Epithelial cell of esophagus (primary cell): ENCODE results near the gene HSPB7.
"Not testable (repeated sequence)": the region's sequence is repeated elsewhere in the genome, so short reads cannot be mapped to it uniquely, and the experiment has no call there.

ENCODE experiments used
- DNase-seq: peaks from one replicate; pipeline ENCODE4 v3.0.0; 2010; ENCODE audit warnings: low read depth
- H3K4me3 ChIP-seq: 2 replicates; pipeline ENCODE4 v1.5.1; 2011; ENCODE audit warnings: mild to moderate bottlenecking, low read length, control low read depth
- CTCF ChIP-seq: IDR thresholded peaks from 2 replicates; pipeline ENCODE4 v1.5.1; 2011; ENCODE audit warnings: low read depth, mild to moderate bottlenecking, low read length, control low read depth, inconsistent platforms; ENCODE audit not compliant: insufficient read depth; ENCODE audit errors: missing control alignments

Gene HSPB7

GRCh38 chr1:16023050-16023653, 5.3 kb upstream of the HSPB7 start:
- TF ChIP-seq CTCF: no peak
- DNase-seq: no peak
- no peak overlapping the region for H3K4me3 ChIP-seq

GRCh38 chr1:16022393-16022792, 4.5 kb upstream of the HSPB7 start:
- no peak for DNase-seq

GRCh38 chr1:16021681-16022080, 3.8 kb upstream of the HSPB7 start, which contains the start of gene CLCNKA:
CLCNKA (plus strand) TSS chr1:16022036; CDS start chr1:16022620, 584 bp downstream.
- no peak within 1 kb of the TSS for H3K4me3 ChIP-seq
- DNase-seq: no peak
- no peak for TF ChIP-seq CTCF

More at GRCh38 chr1:16022393-16022792, 4.5 kb upstream of the HSPB7 start:
- TF ChIP-seq CTCF: no peak
- H3K4me3 ChIP-seq: no peak overlapping the region

- H3K4me3 ChIP-seq, DNase-seq: not testable (repeated sequence)
These were observed 3.0 kb upstream of the HSPB7 start for GRCh38 chr1:16020878-16021277.

GRCh38 chr1:16020325-16020724, 2.5 kb upstream of the HSPB7 start:
- no peak for DNase-seq
- no peak for TF ChIP-seq CTCF
- H3K4me3 ChIP-seq: no peak overlapping the region

GRCh38 chr1:16019644-16020277, 1.9 kb upstream of the HSPB7 start:
- no peak overlapping the region for H3K4me3 ChIP-seq
- DNase-seq: no peak
- no peak for TF ChIP-seq CTCF

GRCh38 chr1:16018749-16019643, 1.2 kb upstream of the HSPB7 start:
- TF ChIP-seq CTCF: no peak
- DNase-seq: no peak
- no peak overlapping the region for H3K4me3 ChIP-seq
